NCI-H524 treated with DMSO at 0.1 percent for 48 hours (cell line): ENCODE results near the gene VKORC1L1.
"Not testable (repeated sequence)": the region's sequence is repeated elsewhere in the genome, so short reads cannot be mapped to it uniquely, and the experiment has no call there.

Source experiments
- DNase-seq: peaks from one replicate; lab custom pipeline; 2025; lab: John Stamatoyannopoulos, UW

Gene VKORC1L1

DNA sequence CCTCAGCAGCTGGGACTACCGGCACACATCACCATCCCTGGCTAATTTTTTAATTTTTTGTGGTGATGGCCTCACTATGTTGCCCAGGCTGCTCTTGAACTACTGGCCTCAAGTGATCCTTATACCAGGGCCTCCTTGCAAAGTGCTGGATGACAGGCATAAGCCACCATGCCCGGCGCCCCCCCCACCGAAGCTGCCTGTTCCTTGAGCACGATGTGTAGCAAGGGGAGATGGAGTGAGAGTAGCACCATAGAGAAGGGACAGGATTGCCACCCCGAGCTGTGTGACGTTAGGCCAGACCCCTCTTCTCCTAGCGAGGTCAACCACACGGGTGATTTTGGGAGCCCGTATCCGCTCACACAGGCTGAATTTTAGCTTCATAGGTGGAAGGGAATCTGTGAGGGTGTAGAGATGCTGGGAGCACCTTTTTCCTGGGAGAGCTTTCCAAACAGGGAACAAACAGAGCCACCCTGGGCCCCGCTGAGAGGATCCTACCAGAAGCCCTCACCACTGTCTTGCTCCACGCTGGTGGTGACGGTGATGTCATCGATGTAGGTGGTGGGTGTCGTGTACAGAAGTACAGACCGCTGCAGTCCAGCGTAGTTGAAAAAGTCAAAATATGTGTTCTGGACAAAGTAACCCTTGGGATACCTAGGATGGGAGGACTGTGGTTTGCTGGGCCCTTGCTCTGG lies 106.2 kb downstream of the VKORC1L1 start:
- no peak for DNase-seq

DNA sequence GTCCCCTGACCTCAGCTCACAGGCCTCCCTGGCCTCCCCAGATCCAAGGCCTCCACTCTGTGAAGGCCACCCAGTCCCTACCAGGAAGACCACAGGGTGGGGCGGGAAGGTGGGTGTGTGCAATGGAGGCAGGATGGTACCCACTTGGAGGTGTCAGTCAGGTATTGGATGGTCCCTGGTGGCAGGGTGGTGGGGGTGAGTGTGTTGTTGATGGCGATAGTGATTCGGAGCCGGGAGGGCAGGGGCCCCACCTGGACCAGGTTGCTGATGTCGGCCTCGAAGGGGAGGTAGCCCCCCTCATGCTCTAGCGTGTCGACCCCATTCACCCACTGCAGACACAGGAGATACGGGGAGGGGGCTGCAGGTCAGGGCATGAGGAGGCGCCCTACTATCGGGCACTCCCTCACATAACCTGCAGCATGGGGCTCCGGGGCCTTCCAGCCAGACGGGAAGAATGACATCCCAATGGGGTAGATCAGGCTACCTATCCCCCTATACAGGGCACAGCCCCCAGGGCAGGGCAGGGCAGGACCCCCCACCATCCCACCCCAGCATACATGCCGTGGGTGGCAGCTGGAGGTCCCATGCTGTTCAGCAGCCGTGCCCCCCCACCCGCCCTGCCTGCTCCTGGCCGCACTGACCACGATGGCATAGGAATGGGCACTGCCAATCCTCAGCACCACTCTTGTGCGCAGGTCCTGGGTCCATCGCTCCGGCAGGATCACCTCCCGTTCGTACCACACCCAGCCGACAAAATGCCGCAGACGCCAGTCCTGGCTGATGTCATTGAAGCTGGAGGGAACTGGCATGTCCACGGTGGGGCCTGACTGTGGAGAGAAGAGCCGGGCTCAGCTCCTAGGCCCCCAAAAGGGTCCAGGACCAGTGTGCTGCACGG lies 107.0 kb downstream of the VKORC1L1 start:
- DNase-seq, result no peak

DNA sequence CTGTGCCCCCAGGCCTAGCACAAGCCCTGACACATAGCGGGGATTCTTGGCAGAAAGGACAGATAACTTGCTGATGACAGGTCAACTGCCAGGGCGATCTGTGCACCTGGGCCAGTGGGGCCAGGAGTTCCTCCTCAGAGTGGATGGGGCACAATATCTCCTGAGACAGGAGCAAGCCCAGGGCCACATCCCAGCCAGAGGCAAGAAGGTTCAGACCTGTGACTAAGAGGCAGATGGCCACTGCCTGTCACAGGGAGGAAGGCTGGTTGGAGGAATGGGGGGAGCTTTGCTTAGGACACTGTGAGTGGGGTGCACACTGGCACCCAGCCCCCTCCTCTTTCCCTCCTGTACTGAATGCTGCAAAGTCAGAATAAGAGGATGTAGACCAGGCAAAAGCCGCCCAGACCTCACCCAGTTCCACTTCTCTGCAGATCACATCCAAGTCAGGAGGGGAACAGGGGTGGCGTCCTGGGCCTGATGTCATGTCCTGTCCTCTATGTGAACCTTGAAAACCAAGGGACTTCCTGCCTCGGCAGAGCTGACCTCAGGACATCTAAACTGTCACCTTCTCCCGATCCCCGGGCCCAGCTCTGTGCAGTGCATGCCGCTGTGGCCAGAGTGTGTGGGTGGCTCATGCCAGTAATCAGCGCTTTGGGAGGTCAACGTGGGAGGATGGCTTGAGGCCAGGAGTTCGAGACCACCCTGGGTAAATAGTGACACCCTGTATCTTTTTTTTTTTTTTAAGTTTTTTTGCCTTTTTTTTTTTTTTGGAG lies 107.8 kb downstream of the VKORC1L1 start:
- no peak for DNase-seq

DNA sequence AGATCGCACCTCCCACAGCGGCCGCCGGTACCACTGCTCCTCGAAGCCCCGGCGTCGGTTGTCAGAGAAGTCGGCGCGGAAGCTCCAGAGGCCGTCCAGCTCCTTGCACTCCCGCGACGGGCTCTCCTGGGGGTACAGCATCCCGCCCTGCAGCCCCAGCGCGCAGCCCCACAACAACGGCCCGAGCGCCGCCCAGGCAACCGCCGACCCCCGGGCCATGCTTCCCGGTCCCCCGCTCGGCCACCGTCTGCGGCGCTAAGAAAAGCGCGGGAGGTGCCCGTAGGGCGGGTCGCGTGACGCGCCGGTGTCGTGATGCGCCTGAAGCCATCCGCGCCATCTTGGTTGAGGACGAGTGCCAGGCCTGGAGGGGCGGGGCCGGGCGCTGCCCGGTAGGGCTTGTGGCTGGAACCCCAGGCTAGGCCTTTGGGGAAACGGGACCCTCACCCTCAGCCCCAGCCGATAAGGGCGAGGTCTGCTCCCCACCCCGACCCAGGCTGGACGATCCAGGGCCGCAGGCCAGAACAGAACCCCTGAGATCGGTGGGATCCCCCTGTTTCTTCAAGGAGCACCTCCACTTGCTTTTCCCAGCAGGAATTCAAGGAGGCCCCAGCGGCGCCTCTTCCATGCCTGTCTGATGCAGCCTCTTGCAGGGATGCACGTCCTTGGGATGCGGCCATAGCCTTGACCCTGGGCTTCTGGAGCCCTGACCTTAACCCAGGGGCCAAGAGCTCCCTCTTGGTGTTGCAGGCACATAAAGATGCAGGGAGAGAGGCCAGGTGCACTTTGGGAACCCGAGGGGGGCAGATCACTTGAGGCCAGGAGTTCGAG lies 109.3 kb downstream of the VKORC1L1 start, which contains the start of gene GUSB:
Gene GUSB (minus strand): TSS at position 249 of the 828 bp plus-strand sequence. CDS start 30 bp downstream, at position 219.
- peak; percentile 27 for DNase-seq

DNA sequence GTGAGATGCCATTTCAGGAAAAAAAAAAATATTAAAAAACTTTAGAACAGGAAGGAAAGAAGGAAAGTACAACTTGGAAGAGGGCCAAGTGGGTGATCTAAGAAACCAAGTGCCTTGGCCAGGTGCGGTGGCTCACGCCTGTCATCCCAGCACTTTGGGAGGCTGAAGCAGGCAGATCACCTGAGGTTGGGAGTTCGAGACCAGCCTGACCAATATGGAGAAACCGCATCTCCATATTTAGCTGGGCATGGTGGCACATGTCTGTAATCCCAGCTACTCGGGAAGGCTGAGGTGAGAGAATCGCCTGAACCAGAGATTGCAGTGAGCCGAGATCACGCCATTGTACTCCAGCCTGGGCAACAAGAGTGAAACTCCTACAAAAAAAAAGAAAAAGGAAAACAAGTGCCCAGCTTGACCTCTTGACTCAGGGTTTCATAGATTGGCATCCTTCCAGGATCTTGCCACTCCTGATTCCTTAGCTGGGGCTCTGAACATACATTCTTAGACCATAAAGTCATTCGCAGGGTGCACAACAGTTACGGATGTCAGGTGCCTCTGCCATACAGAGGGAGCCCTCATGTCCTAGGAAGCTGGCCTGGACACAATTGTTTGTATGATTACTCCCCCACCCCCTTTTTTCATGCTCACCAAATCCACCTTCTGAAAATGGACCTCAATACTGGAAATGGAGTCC lies 111.2 kb downstream of the VKORC1L1 start:
- DNase-seq, result no peak

DNA sequence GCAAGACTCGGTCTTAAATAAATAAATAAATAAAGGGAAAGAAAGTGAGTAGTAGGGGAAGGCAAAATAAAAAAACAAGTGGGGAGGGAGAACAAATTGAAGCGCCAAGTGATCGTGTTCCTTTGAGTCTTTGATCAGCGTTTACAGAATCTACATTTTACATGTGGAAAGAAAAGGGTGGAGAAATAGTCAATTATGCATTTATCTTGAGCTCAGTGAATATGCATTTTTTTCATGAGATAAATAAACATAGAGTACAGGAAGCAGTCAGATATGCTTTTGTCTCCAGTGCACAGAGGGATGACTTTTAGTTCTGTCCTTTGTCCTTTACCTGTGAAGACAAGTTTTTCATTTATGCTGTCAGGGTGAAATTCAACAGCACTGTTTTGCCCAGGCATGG lies 115.2 kb downstream of the VKORC1L1 start:
- no peak for DNase-seq

DNA sequence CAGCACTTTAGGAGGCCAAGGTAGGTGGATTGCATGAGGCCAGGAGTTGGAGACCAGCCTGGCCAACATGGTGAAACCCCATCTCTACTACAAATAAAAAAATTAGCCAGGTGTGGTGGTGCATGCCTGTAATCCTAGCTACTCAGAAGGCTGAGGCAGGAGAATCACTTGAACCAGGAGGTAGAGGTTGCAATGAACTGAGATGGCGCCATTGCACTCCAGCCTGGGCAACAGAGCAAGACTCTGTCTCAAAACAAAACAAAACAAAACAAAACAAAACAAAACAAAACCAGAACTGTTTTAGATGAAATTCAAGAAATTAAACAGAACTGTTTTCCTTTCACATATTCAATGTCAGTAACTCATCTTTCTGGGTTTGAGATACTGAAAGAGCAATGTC lies 115.6 kb downstream of the VKORC1L1 start:
- not testable (repeated sequence) for DNase-seq

DNA sequence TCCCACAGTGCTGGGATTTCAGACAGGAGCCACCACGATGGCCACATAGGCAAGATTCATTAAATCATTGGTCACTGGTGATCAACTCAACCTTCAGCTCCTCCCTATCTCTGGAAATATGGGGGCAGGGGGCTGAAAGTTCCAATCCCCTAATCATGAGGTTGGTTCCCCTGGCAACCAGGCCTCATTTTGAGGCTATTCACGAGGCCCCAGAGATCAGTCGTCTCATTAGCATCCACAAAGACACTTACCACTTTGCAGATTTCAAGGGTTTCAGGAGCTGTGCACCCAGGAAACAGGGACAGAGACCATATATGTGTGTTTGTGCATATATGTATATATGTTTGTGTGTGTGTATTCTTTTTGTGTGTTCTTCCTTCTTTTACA lies 116.8 kb downstream of the VKORC1L1 start:
- no peak for DNase-seq

DNA sequence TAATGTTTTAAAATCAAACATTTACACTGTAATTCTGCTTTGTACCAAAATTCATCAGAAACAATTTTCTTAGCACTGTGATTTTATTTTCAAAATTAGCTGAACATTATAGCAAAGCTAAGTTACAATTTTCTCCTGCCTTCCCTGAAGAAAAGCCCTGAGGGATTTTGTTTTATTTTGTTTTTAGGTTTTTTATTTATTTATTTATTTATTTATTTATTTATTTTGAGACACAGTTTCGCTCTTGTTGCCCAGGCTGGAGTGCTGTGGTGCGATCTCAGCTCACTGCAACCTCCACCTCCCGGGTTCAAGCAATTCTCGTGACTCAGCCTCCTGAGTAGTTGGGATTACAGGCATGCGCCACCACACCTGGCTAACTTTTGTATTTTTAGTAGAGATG lies 119.0 kb downstream of the VKORC1L1 start:
- not testable (repeated sequence) for DNase-seq

DNA sequence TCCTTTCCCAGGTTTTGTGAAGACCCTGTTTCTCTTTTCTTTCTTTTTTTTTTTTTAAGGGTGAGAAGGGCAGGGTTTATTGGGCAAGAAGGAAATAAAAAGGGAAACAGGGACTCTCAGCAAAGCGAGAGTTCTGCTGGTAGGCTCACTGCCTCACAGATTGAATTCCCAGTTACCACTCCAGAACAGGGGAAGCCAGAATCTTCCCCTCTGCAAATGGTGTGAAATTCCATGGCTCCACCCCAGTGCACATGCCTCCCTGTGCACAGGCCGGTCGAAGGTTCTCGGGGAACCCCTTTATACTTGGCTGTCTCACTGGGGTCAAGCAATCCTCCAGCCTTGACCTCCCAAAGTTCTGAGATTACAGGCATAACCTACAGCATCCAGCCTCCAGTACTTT lies 119.7 kb downstream of the VKORC1L1 start:
- no peak for DNase-seq

DNA sequence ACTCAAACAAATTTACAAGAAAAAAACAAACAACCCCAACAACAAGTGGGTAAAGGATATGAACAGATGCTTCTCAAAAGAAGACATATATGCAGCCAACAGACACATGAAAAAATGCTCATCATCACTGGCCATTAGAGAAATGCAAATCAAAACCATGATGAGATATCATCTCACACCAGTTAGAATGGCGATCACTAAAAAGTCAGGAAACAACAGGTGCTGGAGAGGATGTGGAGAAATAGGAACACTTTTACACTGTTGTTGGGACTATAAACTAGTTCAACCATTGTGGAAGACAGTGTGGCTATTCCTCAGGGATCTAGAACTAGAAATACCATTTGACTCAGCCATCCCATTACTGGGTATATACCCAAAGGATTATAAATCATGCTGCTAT lies 122.1 kb downstream of the VKORC1L1 start:
- not testable (repeated sequence) for DNase-seq

DNA sequence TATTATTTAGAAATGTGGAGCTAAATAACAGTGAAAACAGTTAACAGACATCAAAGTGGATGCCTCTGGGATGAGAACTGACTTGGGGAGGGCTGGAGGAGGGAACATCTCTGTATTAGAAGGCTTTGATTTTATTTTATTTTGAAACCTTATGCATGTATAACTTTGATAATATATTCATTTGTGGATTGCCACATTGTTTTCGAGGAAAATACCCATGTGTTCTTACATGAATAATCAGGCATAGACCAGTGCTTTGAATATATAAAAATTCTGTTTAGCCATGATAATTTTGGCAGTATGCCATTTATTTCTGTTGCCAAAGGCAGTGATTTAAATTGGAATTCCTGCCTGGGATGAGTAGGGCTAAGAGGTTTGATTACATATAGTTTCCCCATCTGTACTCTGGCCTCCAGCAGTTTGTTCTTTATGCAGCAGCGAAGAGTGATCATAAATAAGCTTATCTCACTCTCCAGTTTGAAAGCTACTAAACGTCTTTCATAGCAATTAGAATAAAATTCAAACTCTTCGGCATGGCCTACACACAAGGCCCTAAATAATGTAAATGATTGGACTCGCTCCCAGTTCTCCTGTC lies 128.0 kb downstream of the VKORC1L1 start:
- DNase-seq, result not testable (repeated sequence)

DNA sequence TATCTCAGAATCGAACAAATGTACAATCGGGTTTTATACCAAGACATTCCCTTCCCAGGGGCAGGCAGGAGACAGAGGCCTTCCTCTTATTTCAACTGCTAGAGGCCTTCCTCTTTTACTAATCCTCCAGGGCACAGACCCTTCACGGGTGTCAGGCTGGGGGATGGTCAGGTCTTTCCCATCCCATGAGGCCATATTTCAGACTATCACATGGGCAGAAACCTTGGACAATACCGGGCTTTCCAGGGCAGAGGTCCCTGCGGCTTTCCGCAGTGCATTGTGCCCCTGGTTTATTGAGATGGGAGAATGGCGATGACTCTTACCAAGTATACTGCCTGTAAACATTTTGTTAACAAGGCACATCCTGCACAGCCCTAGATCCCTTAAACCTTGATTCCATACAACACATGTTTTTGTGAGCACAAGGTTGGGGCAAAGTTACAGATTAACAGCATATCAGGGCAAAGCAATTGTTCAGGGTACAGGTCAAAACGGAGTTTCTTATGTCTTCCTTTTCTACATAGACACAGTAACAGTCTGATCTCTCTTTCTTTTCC lies 132.3 kb downstream of the VKORC1L1 start:
- DNase-seq, result not testable (repeated sequence)

DNA sequence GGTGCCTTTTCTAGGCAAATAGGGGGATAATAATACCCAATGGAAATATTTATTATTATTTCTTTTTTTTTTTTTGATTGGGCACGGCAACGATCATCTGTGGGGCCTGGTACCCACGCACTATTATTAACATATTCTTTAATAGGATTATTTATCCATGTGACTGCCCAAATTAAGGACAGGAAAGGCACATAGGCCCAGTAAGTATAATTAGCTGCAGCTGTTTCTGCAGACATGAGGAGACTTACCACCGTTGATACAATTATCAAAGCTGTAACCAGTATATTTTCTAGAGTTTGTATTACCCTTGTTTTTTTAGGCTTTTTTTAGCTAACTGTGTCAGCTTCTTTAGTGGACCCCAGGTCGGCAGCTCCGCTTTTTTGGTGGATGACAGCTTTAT lies 134.4 kb downstream of the VKORC1L1 start:
- peak; percentile 35 for DNase-seq
